GM19351 (cell line): ENCODE data around the gene CNTNAP2.
"Not testable (repeated sequence)": the region's sequence is repeated elsewhere in the genome, so short reads cannot be mapped to it uniquely, and the experiment has no call there.

Source experiments
- ATAC-seq: cut with Tn5 transposase; IDR thresholded peaks from one replicate; pipeline ENCODE4 v1.9.1; 2021; ENCODE audit warnings: mild to moderate bottlenecking, moderate library complexity; ENCODE audit not compliant: unreplicated experiment

Gene CNTNAP2

DNA sequence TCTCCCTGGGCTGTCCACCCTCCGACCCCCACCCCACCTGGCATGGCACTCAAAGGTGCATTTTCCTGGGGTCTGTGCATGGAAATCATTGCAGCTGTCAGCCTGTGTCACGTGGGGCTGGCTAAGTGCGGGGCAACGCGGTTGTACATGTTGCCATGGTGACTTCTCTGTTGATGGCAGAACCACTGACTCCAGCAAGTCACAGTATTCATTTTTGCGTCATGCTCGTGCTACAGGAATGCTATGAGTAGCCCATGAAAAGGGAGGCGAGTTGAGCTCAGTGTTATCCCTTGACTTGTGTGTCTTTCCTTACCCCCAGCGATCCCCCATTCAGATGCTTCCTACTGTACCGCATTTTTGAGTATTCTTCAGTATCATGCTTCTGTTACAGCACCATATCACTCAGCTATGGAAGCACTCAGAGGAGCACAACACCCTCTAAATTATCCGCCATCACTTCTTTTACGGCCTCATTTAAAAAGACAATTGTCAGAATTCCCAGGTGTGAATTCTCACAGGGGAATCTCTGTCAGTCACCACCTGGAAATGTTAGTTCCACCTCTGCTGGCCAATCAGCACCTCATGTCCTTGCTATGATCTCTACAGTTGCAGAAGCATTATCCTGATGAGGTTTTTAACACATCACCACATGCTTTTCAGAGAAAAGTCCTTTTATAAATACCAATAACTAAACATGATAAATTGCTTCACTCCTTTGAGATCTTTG lies 2279.6 kb downstream of the CNTNAP2 start:
- no peak for ATAC-seq

DNA sequence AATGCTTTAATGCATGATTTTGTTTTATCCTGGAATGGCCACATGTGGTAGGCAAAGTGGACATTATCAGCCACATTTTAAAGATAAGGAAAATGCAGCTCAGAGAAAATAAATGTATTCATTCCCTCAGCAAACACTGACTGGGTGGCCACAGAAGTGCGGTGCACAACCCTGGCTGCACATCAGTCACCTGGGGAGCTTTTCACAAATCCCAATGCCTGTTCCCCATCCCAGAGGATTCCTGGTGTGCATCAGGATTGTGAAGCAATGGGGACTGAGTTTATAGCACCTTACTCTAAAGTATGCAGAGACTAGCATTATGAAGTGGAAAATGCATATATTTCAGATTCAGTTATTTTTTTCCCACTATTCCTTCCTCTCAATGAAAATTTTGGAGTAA lies 2280.5 kb downstream of the CNTNAP2 start:
- no peak for ATAC-seq

DNA sequence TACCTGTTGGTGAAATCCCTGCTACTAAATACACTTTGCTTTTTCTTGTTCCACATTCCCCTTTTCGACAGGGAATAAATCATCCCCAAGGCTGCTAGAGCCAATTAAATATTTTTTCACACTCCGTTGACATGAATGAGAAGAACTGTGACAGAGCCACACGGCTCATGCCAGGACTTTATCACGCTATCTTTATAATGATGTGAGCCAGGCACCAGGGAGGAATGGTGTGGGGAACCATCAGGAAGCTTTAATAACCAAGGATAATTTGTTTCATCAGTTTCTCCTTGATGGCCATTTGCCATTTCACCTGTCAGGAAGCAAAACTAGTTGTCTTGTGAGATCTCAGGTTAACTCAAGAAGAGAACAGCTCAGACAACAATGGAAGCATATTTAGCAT lies 2280.9 kb downstream of the CNTNAP2 start:
- no peak for ATAC-seq

DNA sequence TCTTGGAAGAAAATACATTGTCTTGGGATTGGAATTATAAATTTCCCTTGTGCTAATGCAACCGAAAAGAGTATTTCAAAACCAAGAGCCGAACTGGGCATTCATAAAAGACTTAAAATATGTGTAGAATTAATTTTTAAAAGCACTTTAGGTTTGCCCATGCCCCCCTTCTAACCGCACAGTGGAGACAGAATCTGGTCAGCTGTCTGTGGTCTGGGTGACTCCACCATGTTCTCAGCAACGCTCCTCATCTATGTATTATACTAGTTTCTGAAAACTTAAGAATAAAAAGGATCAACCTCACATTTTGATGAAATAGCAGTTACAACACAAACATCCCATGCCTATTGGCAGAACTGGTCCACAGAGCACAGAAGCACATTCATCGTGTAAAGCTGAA lies 2281.4 kb downstream of the CNTNAP2 start:
- ATAC-seq, result no peak

DNA sequence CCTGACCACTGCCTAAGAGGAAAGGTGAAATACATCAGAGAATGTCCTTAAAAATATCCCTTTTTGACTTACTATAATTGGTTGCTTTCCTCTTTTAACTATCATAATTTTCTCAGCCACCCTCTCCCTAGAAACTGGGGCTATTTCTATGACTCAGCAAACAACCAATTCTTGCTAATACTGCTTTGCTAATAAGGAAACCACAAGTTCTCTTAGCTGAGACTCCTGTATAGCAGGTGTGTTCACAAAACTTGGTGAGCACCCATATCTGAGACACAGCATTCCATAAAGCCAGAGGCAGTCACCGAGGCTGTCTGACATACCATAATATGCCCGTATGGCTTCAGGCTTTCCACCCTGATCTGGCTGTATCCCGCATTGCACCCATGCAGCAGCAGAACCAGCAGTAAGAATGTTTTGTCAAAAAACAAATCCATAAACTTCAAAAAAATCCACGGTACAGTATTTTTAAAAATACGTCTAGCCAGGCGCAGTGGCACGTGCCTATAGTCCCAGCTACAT lies 2282.3 kb downstream of the CNTNAP2 start:
- ATAC-seq, result peak; percentile 98

DNA sequence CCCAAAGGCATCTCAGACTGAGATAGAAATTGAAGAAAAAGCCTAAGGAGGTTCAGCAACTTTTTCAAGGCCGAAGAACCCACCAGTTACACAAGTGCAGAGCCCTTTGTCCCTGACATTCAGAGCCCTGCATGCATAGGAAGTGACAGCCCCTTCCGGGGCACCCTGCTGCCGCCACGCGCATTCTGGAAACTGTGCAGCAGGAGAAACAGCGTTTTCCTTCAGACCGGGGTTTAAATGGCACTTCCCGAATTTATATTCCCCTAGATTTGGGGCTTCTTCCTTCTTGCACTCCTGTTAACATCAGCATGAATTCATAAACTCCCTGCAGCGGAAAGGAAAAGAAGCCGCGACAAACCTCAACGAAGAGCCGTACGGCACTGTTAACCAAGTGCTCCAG lies 2283.5 kb downstream of the CNTNAP2 start:
- no peak for ATAC-seq

DNA sequence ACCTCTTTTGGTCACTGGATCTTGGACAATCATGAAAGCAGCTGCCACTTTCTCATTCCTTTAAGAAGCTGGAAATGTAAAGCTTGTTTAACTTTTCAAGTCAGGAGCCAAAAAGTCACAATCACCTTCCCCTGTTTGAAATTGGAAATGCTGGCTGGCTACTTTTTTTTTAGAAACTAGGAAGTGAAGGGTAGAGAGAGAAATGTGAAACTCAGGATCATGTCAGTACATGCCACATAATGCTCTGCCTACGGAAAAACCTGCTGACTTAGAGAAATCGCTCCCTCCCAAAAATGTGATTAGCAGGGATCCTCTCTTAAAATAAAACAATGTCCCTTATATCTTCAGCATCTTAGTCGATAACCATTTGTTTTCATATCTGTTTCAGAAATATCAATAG lies 2285.6 kb downstream of the CNTNAP2 start:
- ATAC-seq, result no peak

DNA sequence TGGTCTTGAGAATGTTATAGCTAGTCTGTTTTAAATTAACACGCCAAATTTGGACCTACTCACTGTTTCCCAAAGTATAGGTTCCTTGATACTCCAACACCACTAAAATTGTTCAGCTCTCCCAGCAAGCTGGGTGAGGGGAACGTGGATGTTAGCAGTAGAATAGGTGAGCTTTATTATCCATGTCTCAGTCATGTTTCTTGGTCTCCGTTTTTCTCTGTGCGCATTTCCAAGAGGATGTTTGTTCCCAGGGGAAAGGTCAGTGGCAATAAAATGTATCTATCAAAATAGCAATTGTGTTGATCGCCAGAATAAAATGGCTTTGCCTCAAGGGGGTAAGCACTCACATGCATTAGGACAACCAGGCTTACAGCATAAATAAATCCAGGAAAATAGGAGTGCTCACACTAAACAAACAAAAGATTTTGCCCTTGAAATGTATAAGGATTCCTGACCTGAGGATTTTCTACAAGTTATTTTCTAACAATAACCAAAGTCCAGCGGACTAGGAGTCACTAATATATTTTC lies 2286.9 kb downstream of the CNTNAP2 start:
- ATAC-seq, result no peak

DNA sequence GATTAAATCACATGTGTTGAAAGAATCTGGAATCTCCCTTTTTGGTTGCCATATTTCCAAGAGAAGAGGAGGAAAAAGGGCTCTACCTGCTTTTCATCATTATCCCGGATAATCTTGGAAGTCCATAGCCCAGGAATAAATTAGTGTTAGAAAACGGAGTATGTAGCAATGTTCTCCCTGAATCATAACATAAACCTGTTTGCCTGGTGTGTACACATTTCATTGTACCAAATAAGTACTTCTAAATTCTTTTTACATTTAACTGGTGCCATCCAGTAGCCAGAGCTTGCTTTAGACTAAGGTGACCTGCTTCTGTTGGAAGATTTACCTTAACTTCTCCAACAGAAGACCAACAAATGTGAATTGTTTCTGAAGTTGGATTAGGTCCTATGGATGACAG lies 2291.7 kb downstream of the CNTNAP2 start:
- no peak for ATAC-seq

DNA sequence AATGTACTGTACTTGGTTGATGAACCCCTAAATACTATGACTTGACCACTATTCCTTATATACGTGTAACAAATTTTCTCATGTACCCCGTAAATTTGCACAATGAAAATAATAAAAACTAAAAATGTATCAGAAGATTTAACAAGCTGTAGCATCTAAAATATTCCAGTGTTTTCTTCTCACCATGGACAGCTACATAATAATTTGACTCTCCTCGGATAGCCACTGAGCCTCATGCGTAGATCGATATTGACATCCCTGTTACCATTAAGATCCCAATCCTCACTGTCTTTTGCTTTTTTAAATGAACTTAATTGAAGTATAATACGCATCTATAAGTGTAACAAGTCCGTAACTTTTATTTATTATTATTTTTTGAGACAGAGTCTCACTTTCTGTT lies 2294.3 kb downstream of the CNTNAP2 start:
- ATAC-seq, result no peak

DNA sequence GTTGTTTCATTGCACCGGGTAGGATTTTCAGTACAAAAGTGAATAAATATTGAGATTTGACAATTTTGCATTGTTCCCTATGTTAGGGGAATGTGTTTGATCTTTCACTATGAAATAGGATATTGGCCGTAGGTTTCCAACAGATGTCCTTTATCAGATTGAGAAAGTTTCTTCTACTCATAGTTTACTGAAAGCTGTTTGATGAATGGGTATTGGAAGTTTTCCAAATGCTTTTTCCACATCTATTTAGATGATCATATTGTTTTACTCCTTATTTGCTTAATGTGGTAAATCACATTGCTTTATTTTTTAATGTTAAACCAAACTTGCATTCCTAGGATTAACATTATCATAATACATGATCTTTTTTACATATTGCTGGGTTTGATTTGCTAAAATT lies 2296.1 kb downstream of the CNTNAP2 start:
- ATAC-seq, result no peak

DNA sequence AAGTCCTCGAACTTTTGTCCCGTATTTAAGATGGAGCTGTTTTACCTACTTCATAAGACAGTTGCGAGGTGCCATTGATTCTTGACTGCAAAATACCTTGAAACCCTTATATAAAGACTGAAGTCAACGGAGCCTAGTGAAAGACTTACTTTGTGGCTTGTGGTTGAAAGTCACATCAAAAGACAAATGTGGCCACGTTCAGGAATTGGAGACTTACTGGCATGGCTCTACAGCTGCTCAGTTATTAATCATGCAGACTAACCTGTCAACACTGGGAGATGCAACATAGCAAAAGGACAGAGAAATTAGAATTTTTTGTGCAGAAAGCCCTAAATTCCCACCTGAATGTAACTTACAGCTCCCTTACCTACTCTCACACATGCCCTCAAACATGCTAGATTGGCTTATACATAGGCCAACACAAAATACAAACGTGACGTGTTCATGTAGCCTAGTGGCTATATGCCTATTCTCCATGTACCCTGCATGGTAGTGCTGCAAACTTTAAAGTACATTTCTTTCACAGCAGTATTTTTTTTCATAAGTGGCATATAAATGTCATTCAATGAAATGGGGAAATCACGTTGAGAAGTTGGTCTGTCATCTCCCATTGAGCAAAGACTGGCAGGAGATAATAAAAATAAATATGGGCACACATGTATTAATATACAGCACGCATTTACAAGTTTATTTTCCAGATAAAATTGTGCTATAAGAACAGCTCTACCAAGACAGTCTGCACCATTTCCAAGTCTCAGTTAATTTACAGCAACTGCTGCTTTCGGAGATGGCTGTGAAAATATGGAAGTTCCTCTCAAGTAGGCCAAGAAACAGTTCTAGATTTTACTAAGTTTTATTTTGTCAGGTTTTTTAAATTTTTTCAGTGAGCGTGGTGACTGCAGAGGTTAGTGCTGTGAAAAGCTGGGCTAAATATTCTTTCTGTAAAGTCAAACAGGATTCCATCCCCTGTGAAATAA lies 2303.5 kb downstream of the CNTNAP2 start:
- peak; percentile 99 for ATAC-seq

DNA sequence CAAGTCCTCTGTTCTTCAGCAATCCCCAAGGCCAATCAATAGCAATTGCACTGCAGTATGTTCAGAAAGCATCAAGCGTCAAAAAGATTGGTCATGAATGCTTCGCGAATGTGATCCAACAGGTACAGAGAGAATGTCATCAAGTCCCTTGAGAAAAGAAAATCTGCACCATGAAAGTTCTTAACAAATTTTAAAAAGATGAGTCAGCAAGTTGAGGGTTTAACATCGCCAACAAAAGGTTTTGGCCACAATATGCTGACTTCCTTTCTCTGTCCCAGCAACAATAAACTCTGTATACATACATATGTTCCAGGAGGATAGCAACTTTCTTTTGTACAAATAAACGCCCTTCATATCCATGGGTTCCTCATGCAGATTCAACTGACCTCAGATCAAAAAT lies 2305.4 kb downstream of the CNTNAP2 start:
- ATAC-seq, result no peak

DNA sequence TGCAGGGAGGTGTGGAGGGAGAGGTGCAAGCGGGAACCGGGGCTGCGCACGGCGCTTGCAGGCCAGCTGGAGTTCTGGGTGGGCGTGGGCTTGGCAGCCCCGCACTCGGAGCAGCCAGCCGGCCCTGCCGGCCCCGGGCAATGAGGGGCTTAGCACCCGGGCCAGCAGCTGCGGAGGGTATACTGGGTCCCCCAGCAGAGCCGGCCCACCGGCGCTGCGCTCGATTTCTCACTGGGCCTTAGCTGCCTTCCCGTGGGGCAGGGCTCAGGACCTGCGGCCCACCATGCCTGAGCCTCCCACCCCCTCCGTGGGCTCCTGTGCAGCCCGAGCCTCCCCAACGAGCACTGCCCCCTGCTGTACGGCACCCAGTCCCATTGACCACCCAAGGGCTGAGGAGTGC lies 2309.8 kb downstream of the CNTNAP2 start:
- ATAC-seq, result not testable (repeated sequence)

DNA sequence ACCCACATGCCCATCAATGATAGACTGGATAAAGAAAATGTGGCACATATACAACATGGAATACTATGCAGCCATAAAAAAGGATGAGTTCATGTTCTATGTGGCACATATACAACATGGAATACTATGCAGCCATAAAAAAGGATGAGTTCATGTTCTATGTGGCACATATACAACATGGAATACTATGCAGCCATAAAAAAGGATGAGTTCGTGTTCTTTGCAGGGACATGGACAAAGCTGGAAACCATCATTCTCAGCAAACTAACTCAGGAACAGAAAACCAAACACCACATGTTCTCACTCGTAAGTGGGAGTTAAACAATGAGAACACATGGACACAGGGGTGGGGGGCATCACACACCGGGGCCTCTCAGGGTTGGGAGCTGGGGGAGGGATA lies 2314.1 kb downstream of the CNTNAP2 start:
- ATAC-seq, result not testable (repeated sequence)

DNA sequence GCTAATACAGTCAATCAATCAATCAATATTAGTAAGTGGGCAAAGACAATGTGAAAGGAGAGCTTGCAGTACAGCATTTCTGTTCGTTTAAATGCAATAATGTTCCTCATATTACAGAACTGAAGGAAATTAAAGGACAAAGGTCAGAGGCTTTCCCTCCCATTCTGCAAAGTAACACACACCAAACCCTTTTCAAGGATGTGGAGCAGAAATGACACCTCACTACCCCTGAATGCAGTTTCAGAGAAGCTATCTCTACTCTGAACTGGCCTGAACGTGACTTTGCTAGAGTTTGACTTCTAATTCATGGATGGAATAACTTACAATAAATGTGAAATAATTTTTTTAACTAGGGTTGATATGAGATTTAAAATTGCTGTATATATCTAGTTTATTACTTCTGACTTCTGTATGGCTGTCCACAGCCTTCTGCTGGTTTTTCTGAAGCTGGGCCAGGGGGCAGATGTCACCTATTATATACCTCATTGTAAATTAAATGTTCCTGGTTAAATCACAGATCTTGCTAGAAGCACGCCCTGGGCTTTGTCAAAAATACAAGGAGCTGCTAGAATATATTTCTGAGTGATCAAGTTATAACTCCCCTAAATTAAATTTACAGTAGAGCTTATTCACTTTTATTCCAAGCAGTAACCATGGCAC lies 2317.1 kb downstream of the CNTNAP2 start:
- no peak for ATAC-seq

DNA sequence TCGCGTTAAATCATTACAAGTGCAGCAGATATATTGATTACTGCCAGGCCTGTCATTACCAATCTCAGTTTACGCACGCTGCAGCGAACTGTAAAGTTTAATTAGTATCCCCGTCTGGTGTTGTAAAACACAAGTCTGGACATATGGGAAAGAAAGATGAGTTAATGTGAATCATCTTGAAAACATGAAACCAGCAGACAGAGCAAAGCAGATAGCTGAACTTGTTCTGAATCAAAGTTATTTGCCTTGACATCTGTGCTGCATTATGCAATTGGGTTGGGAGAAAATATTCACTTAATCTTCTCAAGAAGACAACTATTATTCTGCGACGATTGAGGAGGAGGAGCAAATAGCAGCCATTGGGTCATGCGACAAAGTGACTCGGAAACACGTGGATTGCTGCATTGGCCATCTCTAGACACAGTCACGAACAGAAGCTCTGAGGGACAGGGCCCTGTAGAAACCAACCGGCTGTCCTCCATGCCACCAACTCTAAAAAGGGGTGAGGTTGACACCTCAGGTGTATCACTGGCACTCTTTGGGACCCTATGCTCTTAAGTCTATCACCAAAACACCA lies 2317.7 kb downstream of the CNTNAP2 start:
- no peak for ATAC-seq

DNA sequence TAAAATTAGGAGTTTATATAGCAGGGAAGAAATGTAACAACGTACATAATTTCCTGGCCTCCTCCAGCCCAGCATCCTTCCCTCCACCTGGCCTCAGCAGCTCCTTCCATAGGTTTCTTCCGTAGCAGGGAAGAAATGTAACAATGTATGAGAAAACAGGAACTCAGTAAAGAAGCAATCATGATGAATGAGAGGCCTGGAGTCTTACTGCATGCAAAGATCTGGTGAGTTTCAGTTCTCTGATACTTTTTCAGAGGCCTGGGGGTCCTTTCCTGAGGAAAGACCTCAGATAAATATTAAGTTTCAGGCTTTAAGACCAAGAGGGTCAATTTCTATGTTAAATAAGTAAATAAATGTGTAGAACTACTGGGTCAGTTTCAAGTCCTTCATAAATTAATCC lies 2318.3 kb downstream of the CNTNAP2 start:
- ATAC-seq, result no peak

DNA sequence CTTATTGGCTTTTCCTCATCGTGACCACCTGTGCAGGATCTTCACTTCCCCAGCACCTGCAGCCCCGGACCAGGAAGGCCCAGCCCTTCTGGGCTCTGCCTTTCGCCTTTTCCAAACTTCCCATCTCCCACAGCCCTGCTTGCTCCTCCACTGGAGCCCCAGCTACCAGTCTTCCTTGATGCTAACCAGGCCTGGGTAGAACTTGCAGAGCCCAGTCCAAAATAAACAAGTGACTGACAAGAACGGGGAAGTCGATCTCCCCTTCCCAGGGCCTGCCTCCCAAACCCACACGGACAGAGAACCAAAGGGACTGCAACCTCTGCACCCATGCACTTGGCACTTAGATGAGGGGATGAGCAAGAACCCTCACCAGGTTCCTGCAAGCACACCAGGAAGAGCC lies 2319.1 kb downstream of the CNTNAP2 start:
- no peak for ATAC-seq

DNA sequence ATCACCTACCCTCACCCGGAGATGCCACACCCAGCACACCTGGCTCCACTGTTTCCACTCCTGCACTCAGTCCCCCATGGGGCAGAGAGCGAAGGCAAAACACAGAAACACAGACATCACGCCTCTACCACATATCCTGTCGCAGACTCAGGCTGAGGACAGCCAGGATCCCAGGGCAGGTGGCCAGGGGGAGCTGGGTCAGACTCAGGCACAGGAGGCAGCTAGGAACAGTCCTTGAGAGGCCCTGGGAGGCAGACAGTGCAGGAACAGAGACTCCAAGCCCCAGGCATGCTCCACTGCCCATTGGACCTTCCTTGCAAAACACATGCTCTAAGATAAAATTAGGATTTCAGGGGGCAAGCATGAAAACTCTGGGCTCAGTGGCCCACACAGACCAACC lies 2319.5 kb downstream of the CNTNAP2 start:
- ATAC-seq, result peak; percentile 15

DNA sequence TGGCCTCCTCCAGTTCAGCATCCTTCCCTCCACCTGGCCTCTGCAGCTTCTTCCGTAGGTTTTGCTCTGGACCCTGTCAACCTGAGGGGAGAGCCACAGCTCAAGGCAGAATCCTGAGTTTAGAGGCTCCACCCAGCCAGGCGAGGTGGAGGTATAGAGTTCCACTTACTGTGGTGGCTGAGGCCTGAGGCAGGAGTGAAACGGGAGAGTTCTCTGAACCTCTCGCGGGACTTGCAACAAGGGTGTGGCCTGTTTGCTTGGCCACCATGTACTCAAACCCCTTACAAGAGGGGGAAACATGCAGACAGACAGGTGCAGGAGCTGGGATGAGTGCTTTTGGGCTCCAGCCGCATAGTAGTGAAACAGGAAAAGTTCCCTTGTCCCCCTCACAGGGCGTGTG lies 2320.0 kb downstream of the CNTNAP2 start:
- peak; percentile 85 for ATAC-seq
